ENCODE measurements around the gene SENP3.

SENP3 gene

GRCh38 chr17:7582396-7583252 lies 20.9 kb downstream of the SENP3 start:
- peak overlapping the region; percentile 70 for H3K4me3 ChIP-seq (ENCODE audit: low read depth, low read length)
- no peak for TF ChIP-seq CTCF (IDR thresholded peaks at IDR 0.05; ENCODE audit: borderline replicate concordance, insufficient read depth, low read depth, low read length)

GRCh38 chr17:7583253-7584109 lies 21.8 kb downstream of the SENP3 start, which contains the start of gene MPDU1:
TSS of gene MPDU1 (plus strand) at chr17:7583852. CDS start at chr17:7583863, 11 bp downstream.
- H3K4me3 ChIP-seq (ENCODE audit: low read depth, low read length) = peak within 1 kb of the TSS; percentile 70
- no peak for TF ChIP-seq CTCF (IDR thresholded peaks at IDR 0.05; ENCODE audit: borderline replicate concordance, insufficient read depth, low read depth, low read length)

- peak; percentile 53; the same call in 1 of the 2 replicates for TF ChIP-seq CTCF (IDR thresholded peaks at IDR 0.05; ENCODE audit: borderline replicate concordance, insufficient read depth, low read depth, low read length)
- H3K4me3 ChIP-seq (ENCODE audit: low read depth, low read length) = no peak overlapping the region
Measured at GRCh38 chr17:7586673-7587419, 25.1 kb downstream of the SENP3 start.

- no peak overlapping the region for H3K4me3 ChIP-seq (ENCODE audit: low read depth, low read length)
- no peak for TF ChIP-seq CTCF (IDR thresholded peaks at IDR 0.05; ENCODE audit: borderline replicate concordance, insufficient read depth, low read depth, low read length)
Measured at GRCh38 chr17:7587420-7588151, 25.9 kb downstream of the SENP3 start.

- no peak for TF ChIP-seq CTCF (IDR thresholded peaks at IDR 0.05; ENCODE audit: borderline replicate concordance, insufficient read depth, low read depth, low read length)
- H3K4me3 ChIP-seq (ENCODE audit: low read depth, low read length) = no peak overlapping the region
Measured at GRCh38 chr17:7588553-7589203, 27.0 kb downstream of the SENP3 start.

All from GM12875 (cell line).